ENCODE results near the gene ANXA2.

Gene ANXA2

DNA sequence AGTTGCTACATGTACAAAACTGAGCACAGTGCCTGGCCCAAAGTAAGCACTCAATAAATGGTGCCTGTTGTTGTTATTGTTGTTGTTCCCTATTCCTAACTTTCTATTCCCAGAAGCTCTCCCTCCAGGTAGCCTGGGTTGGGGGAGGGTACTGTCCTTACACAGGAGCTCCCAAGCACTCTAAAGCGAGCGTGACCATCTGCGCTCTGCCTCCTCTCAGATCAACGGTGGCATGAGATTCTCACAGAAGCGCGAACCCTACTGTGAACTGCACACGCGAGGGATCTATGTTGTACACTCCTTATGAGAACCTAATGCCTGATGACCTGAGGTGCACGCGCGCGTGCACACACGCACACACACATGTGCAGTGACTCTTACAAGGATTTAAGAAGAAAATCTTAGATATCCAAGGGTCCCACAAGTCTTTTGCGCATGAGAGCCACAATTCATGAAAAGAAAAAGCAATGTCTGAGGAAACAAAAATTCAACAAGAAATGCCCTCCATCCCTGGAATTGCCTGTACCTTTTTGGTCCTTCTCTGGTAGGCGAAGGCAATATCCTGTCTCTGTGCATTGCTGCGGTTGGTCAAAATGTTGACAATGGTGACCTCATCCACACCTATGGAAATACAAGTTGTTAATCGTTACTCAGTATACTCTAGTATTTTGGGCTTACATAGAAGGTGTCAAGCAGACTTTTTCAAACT lies 33.7 kb downstream of the ANXA2 start:
- DNase-seq = no peak

DNA sequence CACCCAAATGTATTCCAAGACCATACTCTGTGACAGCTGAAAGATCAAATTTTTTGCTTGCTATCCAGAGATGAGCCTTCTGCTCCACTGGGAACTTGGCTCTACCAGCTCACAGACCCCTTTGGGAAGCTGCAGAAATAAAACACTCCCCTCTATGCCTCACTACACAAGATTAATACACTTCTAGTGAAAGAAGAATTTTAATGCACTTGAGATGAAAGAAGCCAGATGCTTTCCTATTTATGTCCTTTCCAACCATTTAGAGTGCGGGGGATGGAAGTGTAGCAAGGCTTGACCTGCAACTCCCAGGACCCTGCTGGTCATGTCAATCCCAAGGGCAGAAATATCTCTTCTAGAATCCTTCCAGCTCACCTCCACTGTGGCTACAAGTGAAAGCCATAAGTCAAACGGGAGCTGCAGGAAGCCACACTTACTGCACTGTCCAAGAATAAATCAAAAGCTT lies 34.7 kb downstream of the ANXA2 start:
- no peak for DNase-seq

DNA sequence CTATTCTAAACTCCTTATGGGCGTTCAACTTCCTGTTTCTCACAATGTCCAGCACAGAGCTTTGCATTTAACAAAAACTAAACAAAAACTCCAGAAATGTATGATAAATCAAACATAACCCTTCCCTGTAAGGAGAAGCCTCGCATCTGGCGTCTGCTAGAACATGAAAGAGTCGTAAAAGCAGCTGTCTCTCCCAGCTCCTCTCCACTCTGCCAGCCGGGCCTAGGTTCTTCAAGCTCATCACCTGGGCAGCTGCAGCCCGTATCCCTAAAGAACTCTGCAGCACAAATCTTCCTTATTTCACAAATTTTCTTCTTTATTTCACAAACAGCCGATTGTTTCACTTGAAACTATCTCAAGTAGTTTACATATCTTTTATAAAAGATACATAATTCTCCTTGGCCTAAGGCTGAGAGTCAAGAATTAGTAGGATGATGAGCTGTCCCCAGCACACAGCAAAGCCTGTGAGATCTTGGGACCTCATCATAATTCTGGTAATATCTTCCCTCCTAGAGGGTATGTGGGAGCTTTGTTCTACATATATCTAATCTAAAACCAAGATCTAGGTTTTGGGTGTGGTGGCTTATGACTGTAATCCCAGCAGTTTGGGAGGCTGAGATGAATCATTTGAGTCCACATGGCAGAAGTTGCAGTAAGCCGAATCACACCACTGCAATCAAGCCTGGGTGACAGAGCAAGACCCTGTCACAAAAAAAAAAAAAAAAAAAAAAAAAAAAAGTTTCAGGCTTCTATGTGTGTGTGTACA lies 35.3 kb downstream of the ANXA2 start:
- DNase-seq = peak; percentile 31 to 54

DNA sequence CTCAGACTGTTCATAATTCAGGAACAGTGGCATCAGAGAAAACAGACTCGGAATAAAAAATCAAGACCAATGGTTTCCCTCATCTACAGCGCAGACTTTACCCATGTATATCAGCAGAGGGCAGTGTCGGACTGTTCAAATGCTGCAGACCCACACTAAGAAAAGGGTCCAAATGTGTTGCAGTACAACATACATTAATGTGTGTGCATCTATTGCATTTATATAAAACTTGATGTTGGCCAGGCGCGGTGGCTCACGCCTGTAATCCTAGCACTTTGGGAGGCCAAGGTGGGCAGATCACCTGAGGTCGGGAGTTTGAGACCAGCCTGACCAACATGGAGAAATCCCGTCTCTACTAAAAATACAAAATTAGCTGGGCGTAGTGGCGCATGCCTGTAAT lies 38.0 kb downstream of the ANXA2 start:
- DNase-seq = peak; percentile 28 to 45

DNA sequence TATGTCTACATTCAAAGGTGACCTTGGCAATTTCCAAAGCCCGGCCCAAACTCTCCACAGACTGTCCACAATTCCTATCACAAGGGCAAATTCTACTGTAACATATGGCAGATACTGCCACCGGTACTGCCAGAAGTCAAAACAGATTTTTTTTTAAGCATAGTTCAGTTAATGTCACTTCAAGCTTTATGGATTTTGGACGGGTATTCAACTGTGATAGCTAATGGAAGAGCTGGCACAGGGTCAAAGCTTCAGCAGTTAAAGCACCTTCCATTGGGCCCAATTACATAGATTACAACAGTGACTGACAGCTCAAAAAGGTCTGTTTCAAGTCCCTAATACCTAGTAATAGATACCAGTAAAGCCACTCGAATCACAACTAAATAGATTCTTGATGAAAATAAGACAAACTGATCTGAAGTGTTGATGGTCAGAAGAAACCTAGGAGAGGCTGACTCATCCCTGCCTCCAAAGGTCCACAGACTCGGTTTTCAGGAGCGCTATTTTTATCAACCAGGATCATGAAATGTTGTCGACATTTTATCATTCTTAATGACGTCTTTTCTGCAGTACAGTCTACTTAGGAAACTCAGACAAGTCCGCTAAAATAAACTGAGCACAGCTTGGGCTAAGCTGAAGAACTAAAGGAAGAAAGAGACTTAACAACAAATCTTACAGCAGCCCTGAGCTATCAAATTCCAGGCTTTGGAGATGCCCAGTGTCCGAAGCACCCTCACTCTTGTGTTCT lies 38.7 kb downstream of the ANXA2 start:
- DNase-seq = no peak

DNA sequence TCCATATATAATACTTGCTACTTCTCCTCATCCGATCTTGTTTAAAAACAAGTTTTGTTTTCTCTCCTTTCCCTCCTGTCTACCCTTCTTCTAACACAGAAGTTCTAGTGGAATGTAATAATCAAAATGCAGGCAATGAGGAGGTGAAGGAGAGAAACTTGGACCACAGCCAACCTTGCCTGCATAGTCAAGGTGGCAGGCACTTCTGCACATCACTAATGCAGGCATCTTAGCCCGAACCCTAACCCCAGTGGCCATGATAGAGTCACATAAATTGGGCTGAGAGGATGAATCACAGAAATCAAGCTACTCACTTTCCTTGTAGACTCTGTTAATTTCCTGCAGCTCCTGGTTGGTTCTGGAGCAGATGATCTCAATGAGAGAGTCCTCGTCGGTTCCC lies 41.0 kb downstream of the ANXA2 start:
- DNase-seq = no peak

DNA sequence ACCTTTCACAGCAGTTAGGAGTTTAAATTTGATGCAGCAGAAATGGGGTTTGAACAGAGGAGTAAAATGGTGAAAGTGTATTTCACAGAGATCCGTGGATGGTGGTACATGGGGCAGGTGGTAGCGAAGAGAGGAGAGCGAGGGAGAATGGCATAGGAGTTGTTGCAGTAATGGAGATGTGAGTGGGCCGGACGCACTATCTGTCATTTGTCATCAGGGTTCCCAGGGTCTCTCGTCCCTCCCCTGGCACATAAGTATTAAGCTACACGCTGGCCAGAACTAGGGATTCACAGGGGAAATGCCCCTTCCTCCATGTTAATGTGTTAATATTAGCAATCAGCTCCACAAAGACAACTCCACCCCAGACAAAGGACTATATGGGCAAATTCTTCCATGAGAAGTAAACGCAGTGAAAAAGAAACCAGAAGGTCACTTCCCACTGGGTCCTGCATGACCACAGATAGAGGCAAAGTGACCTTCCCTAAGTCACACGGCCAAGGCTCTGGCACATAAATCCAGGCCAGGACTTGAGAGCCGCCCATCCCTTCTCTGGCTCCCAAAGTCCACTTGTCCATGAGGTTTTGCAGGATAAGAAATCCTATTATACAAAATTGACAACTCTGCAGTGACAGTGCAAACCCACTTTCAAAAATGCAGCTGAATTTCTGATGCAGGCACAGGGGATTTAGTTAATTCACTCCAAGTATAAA lies 42.5 kb downstream of the ANXA2 start:
- DNase-seq = no peak

DNA sequence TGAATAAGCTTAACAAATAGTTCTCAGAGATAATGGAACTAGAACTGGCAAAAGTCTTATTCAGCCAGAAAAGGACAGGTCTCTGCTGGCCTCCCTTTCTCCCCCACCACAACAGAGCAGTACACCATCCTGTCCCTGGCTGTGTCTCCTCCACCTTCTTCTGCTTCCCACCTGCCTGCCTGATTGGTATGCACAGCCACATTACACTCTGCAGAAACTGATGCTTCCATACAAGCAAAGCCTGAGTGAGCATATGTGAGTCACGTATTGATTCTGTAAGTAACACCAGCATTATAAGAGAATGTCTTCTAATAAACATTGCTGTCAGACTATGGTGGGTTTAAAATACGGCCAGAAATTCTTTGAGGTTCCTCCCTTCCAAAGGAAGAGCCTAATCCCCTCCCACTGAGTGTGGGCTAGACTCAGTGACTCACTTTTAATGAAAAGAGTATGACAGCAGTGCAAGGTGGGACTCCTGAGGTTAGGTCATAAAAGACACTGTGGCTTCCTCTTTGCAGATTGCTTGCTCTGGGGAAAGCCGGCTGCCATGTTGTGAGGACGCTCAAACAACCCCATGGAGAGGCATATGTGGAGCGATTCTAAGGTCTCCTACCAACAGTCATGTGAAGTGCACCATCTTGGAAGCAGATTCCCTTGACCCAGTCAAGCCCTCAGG lies 44.4 kb downstream of the ANXA2 start:
- no peak for DNase-seq

DNA sequence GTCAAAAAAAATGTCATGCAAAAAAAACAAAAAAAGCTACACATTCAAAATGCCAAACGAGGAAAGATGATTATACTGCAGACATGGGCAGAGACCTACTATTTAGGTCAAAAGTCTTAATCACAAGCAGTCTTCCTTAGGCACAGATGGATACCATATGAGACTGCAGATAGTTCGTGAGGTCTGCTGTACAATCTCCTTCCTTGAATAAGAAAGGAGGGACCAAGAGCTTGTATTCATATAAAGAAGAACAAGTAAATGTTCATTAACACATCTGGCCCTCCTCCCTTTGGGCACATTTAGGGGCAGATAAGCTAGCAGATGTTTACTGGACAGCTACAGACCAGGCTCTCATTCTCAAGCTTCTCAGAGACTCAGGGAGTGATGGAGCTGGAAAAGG lies 45.3 kb downstream of the ANXA2 start:
- DNase-seq = no peak

DNA sequence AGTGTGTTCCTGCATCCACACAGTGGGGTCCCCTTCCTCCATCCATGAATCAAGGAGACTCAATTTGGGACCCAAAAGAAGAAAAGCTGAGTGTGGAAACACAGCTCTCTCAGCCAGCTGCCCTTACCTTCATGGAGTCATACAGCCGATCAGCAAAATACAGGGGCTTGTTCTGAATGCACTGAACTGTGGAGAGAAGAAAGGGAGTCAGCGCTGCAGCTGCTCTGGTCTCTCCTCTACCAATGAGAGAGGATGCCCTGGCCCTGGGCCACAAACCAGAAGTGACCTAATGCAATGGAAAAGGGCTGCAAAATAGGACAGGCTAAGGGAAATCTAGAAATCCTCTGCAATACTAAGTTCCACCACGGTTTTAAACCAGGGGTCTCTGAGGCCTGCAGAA lies 46.7 kb downstream of the ANXA2 start:
- DNase-seq = no peak

DNA sequence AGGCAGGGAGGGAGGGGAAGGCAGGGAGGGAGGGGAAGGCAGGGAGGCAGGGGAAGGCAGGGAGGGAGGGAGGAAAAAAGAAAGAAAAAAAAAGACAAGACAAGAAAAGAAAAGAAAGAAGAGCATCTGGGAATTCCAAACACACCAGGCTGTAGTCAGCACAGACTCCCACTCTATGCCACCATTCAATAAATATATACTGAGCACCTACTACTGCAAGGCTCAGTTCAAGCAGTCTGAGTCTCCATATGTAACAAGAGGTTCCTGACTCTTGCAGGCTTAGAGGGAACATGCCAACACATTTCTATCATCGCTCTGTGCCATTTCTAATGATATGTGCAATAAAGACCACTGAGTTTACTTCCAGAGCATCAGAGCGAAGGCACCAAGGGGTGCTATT lies 47.7 kb downstream of the ANXA2 start:
- no peak for DNase-seq

DNA sequence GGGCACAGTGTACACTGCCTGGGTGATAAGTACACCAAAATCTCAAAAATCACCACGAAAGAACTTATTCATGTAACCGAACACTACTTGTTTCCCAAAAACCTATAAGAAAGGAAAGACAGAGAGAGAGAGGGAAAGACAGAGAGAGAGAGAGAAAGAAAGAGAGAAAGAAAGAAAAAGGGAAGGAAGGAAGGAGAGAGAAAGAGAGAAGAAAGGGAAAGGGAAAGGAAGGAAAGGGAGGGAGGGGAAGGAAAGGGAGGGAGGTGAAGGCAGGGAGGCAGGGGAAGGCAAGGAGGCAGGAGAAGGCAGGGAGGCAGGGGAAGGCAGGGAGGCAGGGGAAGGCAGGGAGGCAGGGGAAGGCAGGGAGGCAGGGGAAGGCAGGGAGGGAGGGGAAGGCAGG lies 48.2 kb downstream of the ANXA2 start:
- DNase-seq = no peak

DNA sequence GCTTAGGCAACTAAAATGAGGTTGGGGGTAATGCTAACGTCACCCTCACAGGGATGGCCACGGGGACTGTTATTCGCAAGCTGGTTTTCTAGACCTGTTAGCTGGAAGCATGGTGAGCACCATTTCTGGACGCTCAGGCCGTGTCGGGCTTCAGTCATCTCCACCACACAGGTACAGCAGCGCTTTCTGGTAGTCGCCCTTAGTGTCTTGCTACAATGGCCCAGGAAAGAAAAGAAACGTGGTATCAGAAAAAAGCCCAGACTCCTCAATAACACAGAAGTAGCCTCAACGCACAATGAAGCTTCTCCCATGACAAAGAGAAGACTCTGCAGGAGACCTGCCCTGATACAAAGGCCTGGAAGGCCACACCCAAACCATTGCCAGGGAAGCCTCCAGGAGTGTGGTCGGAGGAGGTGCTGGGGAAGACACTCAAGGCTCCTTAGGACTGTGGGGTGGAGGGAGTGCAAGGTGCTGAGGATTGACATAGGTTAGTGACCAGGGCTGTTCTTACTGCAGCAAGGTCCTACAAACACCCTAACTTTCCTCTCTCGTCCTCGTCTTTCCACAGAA lies 50.2 kb downstream of the ANXA2 start:
- DNase-seq = no peak

DNA sequence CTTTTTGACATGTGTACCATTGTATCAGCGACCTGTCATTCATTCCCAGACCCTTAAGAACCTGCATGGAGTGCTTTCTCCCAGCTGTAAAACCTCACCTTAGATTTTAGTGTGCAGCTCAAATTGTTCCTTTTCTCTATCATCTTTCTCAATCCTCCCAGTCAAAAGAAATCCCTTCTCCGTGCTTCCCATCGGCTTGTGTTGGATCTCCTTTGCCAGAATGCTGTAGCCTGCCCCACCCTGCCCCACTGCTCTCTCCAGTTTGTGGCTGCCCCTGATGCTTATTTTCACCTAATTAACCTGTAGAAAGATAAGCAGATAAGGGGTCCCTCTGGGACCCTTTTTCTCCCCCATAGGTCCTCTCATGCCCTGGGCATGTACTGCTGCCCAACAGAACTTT lies 51.1 kb downstream of the ANXA2 start:
- no peak for DNase-seq

DNA sequence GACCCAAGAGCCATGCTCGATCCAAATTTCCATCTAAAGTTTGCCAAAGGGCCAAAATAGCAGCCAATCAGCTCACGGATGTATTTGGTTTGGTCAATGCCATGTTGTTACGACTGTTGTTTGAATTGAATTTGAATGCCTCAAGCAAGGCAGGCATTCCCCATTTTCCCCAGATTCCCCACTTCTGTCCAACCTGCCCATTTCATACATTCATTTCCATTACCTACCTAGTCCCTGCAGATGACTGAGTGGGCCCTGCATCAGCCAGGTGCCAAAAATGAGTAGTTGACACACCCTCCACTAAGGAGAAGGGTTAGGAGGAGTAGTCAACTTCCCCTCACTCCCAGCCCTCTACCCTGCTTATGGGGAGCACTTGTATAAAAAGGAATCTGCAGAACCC lies 51.7 kb downstream of the ANXA2 start:
- no peak for DNase-seq

DNA sequence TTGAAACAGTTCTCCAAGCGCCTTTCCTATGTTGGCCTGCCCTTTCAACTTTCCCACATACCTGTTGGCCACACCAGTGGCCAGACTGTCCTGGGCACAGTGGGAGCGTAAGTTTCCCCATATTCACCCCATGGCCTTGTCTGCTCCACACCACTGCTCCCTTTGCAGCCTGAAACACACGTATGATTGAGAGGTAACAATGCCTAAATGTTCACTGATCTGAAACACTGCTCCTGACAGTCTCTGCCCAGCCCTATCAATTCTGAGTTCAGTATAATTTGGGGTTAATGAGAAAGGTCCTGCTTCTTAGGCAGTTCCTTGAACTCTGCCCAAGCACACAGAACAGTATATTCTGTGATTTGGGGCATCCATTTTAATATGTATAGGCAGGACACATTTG lies 52.2 kb downstream of the ANXA2 start:
- no peak for DNase-seq

DNA sequence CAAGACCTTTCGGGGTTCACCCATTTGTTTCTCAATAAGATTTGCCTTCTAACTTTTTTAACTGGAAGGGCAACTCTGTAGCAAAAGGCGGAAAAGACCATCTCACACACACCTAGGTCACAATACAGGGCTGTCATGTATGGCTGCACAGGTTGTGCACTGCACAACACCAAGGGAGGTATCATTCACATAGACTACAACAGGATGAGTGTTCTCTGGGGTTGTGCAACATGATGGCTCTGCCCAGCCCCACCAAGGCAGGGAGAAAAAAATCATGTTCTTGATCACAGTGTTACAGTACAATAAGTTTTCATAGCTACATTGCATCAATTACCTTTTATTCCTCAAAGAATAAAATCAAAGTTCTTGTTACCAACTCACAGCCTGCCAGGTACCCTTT lies 52.8 kb downstream of the ANXA2 start:
- DNase-seq = no peak

DNA sequence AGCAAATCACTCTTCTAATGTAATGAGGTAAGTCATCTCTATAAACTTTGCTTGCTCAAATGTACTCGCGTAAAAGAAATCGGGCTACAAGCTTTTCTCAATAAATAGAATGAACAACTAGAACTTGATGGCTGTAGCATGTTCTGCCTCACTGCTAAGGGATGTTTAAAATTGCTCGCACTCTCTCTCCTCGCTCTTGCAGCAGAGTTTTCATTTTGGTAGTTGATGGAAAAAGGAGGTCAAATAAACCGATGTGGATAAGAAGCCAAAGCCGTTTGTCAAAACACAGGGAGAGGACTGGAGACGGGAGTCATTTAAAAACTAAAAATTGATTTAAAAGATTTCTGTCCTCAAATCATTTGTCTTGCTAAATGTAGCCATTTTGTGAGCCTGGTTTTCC lies 53.3 kb downstream of the ANXA2 start:
- no peak for DNase-seq

DNA sequence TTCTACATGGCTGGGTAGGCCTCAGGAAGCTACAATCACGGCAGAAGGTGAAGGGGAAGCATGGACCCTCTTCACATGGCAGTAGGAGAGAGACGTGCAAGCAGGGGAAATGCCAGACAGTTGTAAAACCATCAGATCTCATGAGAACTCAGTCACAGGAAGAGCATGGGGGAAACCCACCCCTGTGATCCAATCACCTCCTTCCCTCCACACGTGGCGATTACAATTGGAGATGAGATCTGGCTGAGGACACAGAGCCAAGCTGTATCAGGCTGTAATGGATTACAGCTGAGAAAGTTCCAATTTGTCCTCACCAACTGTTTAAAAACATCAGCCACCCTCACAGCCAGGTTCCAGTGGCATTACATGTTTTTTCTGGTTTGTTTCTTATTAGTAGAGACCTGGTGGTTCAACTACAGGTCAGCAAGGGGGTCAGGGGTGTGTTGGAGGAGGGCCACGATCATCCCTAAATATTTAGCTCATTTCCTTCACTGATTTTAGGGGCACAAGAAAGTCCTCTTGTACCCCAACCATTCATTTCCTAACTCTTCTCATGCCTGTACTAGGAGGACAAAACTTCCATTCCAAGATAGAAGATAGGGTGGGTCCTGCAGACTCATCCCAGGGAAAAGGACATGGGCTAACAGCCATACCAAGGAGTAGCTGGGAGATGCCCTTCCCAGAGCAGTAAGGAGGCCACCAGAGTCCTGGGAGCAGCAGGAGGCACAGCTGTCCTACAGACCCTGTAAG lies 54.4 kb downstream of the ANXA2 start:
- no peak for DNase-seq

DNA sequence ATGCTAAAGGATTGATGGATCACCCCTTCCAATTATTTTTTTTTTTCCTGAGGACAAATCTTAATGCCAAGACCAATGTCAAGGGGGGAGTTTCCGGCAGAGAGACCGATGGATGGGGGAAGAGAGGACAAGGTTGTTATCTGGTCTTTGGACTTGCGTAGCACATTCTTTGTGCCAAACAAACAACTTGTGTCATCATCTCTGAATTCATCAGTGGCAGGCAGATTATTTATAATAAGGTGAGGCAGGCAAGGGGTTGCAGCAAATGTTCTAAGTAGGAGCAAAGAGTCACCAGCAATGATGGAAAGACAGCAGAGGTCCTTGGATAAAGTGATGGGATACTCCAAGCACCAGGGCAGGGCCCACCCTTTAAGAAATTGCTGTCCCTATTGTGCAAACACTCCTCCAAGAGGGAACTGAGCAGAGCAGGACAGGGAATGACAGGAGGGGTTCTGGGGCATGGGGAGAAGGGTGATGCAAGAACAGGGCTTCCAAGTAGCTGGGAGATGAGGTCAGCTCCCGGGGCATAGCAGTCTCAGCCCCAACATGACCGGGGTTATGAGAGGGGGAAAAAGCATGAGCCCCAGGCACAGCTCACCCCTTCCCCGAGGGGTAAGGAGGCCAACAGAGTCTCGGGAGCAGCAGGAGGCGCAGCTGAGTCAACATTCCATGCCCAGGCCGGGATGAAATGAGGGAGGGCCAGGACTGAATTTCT lies 57.4 kb downstream of the ANXA2 start:
- DNase-seq = no peak

DNA sequence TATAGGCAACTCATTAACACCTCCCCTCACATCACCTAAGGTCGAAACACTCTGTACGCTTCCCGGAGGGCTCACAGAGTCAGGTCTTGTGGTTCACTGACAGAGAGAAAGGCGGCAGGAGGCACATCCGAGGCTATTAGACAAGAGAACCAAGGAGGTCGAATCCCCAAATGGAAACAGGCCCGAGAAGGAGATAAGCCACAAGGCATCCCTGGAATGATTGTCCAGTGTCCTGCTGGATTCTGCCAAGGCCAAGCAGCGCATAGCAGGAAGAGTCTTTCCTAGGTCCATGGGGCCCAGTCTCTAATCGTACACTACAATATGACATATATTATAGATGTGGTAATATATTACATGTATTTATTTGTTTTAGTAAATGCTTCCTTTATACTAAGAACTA lies 58.5 kb downstream of the ANXA2 start:
- no peak for DNase-seq

All from stimulated activated CD4-positive, alpha-beta T cell treated with anti-CD3 and anti-CD28 coated beads, Interleukin-2, amount 100 ng/mL, for 24 hours (primary cell).